Superior temporal gyrus (tissue), 1 donor: ENCODE measurements around the gene CTXN1.
"Not testable (repeated sequence)": the region's sequence is repeated elsewhere in the genome, so short reads cannot be mapped to it uniquely, and the experiment has no call there.

Source experiments
- DNase-seq: peaks from one replicate; pipeline ENCODE4 v3.0.0-alpha.2; 2016; ENCODE audit errors: extremely low spot score

CTXN1 gene

DNA sequence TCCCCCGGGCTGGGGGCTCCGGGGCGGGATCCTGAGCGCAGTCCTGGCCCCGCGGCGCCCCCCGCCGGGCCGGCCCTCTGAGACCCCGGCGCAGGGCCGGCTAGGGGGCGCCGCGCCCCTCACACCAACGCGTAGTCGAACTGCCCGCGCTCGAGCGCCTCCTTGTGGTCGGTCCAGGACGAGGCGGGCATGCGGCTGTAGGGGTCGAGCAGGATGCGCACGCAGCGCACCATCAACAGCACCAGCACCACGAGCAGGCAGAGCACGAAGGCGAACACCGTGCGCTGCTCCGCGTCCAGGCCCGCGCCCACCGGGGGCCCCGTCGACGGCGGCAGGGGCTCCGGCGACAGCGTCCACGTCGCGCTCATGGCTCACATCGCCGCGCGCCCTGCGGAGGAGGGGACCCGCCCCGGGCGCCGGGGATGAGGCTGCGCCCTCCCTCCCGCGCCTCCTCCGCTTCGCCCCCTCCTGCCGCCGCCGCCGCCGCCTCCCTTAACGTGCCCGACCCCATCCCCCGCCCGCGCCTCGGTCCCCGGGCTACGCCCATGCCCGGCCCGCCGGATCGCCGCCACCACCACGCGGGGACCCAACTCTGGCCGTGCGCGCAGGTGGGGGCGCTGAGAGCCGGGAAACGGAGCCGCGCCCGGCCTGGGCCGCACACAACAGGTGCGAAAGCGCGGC, 624 bp downstream of the CTXN1 start:
- DNase-seq: peak; percentile 26

DNA sequence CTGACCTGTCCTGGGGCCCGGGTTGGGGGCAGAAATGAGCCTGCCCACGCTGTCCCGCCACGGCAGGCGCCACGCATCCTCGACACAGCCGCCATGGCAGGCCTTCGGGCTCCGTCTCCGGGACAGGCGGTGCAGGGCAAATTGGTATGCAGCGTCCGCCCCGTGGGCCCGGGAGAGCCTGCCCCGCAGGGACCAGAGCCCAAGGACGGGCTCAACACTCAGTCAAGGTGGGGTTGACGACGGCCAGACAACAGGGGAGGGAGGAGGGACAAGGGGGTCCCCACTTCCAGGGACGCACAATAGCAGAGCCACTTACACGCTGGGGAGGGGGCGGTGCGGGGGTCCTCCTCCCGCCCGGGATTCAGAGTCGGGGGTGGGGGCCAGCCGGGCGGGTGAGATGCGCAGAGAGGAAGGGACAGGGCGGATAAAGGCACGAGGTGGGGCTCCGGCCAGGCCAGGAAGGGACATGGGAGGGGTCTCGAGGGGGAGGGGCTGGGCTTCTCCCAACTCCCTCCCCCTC, 1.2 kb downstream of the CTXN1 start:
- DNase-seq: no peak

DNA sequence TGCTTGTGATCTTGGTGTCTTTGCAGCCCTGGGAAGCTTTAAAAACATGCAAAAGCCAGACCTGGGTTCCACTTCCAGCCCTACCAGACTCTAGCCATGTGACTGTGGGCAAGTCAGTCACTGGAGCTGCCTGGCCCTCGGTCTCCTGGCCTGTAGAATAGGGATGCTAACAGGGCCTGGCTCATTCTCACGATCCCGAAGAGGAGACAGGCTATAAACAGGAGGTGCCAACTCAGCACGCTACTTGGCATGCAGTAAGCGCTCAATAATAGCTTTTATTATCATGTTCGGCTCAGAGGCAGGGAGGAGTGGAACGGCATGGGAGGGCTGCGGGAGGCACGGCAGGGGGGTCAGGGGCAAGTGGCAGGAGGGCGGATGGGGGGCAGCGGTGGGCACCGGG, 1.7 kb downstream of the CTXN1 start:
- DNase-seq: no peak

DNA sequence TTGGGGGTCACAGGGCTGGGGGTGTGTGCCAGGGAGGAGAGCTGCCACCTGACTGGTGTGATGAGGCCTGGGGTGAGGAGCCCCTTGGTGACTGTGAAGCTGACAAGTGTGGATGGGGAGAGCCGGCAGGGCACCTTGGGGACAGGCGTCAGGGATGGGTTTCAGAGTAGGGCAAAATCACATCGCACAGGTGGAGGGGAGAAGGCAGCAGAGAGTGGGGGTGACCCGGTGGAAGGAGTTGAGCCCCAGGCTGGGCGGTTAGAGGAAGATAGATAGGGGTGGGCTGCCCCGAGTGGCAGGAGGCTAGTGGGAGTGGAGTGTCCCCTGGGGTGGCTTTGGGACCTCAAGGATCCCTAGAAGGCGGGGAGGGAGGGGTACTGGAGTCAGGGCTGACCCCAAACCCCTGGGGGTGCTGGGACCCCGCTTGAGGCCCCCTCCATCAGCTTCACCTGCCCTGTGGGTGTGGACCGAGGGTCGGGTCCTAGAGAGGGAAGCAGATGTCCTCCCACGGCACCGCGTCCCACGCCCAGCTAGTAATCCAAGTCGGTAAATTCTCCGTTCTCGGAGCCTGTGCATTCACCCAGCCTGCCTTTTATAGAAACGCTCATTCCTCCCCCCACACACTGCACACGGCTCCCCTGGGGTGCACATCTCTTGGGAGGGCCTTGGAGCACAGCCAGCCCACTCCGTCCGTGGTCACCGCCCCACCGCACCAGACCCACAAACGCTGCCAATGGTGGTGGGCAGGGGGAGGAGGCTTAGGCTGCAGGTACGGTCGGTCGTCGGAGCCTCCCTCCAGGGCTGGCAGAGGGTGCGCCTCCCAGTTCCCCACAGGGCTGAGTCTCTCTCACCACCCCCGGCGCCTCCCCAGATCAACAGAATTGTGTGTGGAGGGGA, 2.4 kb downstream of the CTXN1 start:
- no peak for DNase-seq

DNA sequence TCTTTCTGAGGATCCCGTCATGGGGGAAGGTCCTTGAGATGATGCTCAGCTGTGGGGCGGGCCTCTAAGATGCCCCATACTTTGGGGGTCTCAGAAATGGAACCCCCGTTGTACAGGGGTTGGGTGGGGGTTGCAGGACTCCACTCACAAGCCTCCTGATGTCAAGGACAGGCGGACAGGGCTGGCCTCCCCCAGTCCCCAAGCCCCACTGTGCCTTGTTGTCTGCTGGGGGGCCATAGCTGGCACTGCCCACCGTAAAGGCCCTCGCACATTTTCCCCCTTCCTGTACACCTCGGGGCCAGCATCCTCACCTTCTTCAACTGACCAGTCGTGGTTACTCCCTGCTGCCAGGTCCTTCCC, 3.1 kb downstream of the CTXN1 start:
- DNase-seq: no peak

DNA sequence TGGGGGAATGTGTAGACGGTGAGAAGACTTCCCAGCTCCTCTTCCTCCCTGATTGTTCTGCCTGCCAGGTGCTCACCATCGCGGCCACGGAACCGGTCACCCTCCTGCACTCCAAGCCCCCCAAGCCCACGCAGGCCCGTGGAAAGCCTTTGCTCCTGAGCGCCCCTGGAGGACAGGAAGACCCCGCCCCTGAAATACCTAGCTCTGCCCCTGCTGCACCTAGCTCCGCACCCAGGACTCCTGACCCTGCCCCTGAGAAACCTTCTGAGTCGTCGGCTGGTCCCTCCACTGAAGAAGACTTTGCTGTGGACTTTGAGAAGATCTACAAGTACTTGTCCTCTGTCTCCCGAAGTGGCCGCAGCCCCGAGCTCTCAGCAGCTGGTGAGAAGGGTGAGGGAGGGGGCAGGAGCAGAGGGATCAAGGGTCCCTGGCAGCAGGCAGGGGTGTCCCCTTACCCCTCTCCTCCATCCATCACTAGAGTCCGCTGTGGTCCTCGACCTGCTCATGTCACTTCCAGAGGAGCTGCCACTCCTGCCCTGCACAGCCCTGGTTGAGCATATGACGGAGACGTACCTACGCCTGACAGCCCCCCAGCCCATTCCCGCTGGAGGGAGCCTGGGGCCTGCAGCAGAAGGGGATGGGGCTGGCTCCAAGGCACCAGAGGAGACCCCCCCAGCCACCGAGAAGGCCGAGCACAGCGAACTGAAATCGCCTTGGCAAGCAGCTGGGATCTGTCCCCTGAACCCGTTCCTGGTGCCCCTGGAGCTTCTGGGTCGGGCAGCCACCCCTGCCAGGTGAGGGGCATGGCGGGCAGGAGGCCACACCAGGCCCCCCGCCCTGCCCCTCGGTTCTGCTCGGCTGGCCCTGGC, 3.7 kb downstream of the CTXN1 start:
- no peak for DNase-seq

DNA sequence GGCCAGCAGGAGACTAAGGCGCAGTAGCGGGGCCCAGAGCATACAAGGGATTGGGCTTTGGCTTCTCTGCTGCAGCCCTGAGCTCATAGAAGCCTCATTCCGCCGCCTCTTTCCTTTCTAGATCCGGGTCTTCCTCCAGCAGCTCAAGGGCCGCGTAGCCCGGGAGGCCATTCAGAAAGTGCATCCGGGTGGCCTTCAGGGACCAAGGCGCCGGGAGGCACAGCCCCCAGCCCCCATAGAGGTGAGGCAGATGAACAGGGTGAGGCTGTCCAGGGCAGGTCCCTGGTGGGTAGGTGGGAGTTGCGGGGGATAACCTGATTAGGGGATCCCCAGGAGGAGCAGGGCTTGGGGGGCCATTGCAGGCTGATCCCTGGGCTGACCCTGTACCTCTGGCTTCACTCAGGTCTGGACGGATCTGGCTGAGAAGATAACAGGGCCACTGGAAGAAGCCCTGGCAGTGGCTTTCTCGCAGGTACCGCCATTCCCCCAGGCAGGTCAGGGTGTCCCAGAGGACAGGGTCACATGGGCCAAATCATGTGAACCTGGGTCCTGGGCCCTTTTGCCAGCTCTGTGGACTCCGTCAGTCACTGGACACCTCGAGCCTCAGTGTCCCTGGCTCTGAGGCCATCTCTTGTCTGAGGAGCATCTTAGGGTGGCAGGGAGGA, 4.5 kb downstream of the CTXN1 start:
- DNase-seq: no peak

DNA sequence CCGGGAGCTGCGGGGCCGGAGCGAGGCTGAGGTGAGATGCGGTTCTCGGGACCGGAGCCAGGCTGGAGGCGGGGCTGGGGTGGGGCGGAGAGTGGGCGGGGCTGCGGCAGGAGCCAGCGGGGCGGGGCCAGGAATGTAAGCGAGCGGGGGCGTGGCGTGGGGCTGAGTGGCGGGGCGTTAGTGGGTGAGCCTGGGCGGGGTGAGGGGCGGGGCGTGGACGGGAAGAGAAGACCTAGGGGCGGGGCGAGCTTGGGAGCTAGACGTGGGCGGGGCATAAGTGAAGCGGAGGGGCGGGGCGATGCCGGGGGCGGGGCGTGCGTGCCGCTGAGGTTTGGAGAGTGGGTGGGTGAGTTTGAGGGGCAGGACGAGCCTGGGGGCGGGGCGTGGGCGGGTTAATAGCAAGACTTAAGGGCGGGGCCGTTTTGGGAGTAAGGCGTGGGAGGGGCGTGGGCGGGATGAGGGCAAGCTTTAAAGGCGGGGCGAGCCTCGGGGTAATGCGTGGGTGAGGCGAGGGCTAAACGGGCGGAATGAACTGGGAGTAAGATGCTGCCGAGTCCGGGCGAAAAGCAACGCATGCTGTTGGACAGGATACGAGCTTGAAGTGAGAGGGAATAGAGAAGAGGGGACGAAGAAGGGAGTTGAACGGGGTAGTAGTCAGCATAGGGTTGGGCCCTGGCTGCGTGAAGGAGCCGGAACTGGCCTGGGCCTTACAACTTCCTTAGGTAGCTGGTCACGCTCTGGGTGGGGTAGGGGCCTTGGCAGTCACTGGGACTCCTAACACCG, 5.2 kb downstream of the CTXN1 start:
- DNase-seq: peak; percentile 81

DNA sequence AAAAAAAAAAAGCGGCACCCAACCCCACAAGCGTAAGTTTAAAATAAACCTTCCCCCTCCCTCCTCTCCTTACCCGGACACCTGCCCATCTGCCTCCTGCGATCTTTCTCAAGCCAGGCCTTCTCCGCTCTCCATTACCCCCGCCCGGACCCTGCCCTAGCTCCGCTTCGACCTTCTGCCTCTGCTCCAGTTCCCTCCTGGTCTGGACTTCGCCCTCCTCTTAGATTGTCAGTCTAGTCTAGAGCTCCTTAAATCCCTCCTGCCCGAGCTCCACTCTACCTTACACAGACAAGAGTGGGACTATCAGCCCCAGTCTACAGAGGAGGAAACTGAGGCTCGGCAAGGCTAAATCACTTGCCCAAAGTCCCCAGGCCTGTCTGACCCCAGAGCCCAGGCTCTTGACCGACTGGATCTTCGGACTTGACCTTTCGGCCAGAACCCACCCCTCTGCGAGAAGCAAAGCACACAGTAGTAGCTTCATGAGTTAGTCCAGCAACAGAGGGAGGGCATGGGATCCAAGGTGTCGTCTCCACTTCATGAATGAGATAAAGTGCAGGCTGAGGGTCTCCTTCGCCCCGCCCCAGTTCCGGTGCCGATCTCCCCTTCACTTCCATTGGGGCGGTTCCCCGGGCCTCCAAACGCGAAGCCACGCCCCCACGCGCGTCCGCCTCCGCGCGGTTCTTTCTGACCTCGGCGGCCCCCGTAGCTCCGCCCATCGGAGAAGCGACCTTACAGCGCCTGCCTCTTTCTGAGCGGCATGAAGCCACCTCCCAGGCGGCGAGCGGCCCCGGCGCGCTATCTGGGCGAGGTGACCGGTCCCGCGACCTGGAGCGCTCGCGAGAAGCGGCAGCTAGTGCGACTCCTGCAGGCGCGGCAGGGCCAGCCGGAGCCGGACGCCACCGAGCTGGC, 6.1 kb downstream of the CTXN1 start, which contains the start of gene SNAPC2:
Gene SNAPC2 (plus strand): TSS at position 729 of the 909 bp plus-strand sequence. CDS start 29 bp downstream, at position 758.
- DNase-seq: peak; percentile 79

DNA sequence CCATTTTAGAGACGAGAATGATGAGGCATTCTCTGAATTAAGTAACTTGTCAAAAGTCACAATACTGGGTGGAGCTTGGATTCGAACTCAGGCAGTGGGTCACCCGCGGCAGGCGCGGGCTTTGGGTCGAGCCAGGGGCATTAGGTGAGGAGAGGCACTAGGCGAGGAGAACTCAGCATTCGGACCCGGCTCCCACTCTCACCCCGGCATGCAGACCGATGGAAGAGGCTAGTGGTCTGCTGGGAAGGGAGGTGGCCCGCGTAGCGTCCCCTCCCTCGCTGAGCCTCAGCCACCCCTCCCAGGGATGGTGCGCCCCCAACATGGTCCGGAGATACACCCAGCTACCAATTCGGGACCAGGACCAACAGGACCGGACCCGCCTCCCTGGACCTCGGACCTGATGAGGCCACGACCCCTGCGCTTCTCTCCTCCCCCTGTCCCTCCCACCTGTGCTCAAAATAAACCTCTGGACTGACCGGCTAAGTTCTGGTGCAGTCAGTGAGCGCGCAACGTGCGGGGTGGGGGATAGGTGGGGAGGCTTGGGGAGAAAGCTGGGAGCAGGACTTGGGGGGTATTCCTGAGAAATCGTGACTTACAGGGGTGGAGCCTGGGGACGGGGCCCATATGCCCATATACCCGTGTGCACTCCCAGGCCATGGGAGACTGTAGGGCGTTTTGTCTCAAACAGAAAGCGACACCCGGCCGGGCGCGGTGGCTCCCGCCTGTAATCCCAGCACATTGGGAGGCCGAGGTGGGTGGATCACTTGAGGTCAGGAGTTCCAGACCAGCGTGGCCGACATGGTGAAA, 7.1 kb downstream of the CTXN1 start:
- DNase-seq: no peak

DNA sequence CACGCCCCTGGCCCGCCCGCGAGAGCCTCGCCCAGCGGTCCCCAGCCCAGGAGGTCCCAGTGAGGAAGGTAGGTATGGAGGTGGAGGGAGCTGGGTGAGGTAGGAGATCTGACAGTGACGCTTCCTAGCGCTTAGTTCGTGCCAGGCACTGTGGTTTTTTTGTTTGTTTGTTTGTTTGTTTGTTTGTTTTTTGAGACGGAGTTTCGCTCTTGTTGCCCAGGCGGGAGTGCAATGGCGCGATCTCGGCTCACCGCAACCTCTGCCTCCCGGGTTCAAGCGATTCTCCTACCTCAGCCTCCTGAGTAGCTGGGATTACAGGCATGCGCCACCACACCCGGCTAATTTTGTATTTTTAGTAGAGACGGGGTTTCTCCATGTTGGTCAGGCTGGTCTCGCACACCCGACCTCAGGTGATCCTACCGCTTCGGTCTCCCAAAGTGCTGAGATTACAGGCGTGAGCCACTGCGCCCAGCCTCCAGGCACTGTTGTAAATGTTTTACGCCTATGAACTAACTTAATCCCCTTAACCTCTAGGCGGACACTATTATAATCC, 7.8 kb downstream of the CTXN1 start:
- not testable (repeated sequence) for DNase-seq

DNA sequence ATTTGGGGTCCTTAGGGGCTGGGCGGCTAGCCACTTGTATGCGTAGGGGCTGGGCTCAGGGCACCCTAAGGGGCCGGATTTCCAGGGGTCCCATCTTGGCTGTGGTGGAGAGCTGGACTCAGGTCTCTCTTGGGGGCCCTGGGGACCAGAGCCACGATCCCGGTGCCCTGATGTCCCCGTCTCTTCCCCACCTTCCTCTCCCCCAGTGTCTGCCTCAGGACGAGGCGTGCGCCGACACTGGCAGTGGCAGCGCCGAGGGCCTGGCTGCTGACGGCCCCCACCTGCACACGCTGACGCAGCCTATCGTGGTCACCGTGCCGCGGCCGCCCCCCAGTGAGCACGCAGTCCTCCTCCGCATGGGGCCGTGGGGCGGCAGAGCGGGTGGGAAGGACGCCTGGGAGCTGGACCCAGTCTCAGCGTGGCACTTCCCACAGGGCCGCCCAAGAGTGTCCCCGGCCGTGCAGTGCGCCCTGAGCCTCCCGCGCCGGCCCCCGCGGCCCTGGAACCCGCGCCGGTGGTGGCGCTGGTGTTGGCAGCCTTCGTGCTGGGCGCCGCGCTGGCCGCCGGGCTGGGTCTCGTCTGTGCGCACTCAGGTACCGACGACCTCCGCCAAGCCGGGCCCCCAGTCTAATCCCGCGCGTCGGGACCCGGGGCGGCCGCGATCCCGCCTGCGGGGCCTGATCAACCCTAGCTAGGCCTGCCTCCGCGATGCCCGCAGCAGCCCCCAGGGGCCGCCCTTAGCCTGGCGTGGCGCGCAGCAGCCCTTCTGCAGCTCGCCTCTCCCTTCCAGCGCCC, 8.5 kb downstream of the CTXN1 start:
- DNase-seq: no peak

DNA sequence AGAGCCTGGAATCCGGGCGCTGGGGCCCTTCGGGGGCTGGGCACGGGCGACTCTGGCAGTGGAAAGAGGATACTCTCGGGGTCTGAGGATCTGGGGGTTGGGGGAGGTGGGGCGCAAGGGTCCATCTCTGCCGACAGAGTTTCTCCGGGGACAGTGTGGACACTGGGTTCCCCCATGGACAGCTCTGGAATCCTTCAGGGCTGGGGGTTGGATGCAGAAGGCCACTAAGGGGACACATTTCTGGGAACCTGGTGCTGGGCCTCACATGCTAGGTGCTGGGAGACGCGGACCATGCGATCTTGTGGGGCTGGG, 9.0 kb downstream of the CTXN1 start:
- DNase-seq: no peak

DNA sequence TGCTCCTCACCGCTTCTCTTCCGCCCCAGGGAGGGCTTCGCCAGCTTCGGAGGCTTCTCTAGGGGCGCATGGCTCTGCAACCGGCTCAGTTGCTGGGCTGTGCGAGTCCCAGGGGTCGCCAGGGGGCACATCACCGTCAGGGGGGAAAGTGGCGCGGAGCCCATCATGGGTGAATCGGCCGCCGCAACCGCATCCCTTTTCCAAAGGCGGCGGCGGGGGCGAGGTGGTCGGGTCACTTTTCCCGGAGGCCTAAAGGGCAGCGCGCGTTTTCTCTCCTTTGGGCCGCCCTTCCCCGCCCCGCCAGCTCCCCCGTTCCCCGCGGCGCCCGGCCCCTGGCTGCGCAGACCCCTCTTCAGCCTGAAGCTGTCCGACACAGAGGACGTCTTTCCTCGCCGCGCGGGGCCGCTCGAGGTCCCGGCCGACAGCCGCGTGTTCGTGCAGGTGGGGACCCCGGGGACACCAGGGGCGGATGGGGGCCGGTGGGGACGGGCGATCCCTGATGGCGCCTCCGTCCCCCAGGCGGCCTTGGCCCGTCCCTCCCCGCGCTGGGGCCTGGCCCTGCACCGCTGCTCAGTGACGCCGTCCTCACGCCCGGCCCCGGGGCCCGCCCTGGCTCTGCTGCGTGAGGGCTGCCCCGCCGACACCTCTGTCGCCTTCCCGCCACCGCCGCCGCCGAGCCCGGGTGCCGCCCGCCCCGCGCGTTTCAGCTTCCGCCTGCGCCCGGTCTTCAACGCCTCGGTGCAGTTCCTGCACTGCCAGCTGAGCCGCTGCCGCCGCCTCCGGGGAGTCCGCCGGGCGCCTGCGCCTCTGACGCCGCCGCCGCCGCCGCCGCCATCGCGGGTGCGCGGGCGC, 9.6 kb downstream of the CTXN1 start:
- no peak for DNase-seq

DNA sequence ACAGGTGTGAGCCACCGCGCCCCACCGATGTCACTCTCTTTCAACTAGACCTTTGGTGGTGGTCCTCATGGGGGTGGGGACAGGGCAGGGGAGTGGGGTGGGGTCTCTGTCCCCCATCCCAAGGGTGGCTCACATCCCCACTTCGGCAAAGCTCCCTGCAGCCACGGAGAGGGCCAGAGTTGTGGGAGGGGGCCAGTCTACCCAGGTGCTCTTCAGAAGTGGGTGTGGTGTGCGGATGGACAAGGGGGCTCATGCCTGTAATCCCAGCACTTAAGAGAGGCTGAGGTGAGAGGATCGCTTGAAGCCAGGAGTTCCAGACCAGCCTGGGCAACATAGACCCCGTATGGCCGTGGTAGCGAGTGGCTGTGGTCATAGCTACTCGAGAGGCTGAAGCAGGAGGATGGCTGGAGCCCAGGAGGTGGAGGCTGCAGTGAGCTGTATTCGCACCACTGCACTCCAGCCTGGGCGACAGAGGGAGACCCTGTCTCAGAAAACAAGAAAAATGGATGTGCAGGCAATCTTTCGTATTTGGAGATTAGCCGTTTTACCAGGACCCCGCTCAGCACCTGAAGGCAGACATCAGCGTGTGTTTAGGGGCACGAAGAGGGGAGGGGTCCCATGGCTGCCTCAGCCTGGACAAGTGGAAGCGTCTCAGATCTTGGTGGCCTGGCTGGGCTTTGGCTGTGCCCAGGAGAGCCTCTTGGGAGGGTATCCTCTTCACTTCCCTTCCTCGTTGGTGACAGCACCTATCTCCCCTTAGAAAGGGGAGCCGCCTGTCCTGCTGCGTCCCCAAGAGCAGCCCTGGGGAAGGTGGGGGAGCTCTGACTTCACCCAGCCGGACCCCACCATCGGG, 10.5 kb downstream of the CTXN1 start:
- DNase-seq: no peak

DNA sequence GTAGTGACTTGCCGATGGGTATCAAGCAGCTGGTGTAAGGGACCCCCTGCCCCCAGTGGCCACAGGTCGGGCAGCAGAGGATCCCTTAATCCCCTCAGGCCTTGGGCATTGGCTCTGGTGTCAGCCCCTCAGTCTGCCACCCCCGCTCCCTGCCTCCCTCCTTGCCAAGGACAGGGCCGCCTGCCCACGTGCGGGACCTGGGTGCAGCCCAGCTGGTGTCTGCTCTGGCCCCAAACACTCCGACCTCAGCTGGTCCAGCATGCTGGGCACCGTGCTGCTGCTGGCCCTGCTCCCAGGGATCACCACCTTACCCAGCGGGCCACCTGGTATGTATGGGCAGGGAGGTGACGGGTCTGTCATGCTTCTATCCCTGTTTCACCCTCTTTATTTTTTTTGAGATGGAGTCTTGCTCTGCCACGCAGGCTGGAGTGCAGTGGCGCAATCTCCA, 11.3 kb downstream of the CTXN1 start, which contains the start of gene TGFBR3L:
Gene TGFBR3L (plus strand): TSS at position 233 of the 448 bp plus-strand sequence.
- DNase-seq: no peak
